Stimulated activated CD8-positive, alpha-beta memory T cell treated with anti-CD3 and anti-CD28 coated beads, Interleukin-12 subunit alpha, Interleukin-12 subunit beta, amount 100 ng/mL, for 24 hours (primary cell): ENCODE results near the gene SPPL3.

Experiments used
- DNase-seq: peaks from one replicate; pipeline ENCODE4 v3.0.0-alpha.2; 2020; ENCODE audit errors: extremely low read depth

Gene SPPL3

DNA sequence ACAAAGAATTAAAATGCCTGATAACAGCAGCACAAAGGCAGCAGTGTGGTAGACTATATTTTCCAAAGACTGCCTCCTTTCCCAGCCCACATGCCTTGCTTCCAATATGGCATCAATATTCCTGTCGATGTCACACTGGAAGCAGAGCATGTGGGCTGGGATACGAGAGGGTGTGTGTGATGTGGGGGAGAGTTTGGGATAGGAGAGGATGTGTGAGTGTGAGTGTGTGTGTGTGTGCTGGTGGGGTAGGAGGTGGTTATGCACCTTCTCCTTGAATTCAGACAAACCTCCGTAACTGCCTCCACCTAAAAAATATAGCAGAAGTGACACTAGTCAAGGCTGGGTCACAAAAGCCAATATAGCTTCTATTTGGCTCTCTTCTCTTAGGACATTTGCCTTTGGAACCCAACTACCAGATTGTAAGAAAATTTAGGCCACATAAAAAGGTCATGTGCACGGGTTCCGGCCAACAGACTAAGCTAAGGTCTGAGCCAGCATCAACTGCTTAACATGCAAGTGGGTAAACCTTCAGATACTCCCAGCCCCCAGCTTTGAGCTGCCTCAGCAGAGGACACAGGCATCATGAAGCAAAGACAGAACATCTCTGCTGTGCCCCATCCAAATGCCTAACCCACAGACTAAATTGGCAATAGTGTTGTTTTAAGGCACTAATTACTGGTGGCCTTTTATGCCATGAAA is 29.5 kb downstream of the SPPL3 start:
- DNase-seq, result no peak

DNA sequence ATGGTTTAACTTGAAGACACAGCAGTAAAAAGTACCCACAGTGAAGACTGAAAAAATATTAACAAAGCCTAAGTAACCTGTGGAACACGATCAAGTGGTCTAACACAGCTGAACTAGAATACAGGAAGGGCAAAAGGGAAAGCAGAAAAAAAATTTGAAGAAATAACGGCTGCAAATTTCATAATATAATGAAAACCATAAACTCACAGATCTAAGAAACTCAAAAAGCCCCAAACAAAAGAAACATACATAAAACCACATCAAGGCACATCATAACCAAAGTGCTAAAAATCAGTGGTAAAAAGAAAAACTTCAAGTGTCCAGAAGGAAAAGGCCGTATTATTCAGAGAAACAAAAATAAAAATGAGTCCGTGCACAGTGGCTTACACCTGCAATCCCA is 30.9 kb downstream of the SPPL3 start:
- DNase-seq, result no peak

DNA sequence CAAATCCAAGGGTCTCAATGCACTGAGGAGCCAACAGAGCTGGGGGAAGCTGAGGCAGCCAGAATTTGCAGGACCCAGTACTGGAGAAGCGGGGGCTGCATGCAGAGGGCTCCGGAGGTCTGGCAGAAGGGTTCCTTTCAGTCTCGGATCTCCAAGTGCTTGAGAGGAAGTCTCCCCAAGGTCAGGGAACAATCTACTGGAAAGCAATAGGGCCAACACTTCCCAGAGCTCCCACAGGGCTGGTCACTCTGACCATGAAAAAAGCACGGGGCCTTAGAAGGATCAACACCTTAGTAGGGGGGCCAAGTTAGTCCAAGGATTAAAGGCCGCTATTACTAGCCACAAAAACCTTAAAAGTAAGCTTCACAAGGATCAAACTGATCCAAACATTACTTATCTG is 31.7 kb downstream of the SPPL3 start:
- DNase-seq, result no peak

GRCh38 chr12:120870415-120870814 is 33.7 kb downstream of the SPPL3 start:
- DNase-seq, result no peak

GRCh38 chr12:120869376-120869775 is 34.8 kb downstream of the SPPL3 start:
- no peak for DNase-seq

DNA sequence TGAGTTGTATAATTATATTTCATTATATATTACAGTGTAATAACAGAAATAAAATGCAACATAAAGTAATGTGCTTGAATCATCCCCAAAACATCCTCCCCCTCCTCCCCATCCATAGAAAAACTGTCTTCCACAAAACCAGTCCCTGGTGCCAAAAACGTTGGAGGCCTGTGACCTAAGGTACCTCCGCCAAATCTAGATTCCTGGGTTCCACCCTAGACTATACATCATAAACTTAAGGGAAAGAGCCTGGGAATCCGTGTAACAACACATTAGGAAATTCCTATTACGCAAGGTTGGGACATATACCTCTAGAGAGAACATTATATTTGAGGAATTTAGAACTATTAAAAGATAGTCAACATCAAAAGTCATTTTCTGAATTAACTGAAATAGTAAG is 38.0 kb downstream of the SPPL3 start:
- DNase-seq, result no peak

DNA sequence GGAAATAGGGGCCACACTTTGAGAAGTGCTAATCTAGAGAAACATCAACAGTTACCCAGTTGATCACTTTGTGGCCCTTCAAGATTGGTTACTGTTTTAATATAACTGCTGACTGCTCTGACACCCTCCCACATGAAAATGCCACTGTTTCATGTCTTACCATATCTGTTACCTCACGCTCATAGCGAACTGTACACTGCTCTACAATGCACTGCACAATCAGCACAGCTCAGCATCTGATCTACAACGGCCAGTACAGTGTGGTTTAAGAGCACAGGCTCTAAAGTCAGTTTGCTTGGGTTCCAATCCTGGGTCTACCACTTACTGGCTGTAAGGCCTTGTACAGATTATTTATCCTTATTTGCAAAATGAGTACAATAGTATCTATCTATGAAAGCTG is 39.1 kb downstream of the SPPL3 start:
- DNase-seq, result no peak

DNA sequence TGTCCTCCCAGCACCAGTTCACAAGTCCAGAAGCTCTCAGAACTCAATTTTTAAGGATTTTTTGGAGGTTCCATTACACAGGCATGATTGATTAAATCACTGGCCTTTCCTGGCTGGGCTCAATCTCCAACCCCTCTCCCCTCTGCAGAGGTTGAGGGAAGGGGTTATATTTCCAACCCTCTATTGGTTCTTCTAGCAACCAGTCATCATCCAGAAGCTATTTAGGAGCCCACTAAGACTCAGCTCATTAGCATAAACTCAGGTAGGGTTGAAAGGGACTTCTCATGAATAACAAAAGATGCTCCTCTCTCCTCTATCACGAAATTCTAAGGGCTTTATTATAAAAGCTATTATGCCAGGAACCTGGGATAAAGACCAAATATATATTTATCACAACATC is 41.5 kb downstream of the SPPL3 start:
- DNase-seq, result no peak

- DNase-seq, result no peak
Observed at GRCh38 chr12:120861074-120861795, 42.9 kb downstream of the SPPL3 start.

DNA sequence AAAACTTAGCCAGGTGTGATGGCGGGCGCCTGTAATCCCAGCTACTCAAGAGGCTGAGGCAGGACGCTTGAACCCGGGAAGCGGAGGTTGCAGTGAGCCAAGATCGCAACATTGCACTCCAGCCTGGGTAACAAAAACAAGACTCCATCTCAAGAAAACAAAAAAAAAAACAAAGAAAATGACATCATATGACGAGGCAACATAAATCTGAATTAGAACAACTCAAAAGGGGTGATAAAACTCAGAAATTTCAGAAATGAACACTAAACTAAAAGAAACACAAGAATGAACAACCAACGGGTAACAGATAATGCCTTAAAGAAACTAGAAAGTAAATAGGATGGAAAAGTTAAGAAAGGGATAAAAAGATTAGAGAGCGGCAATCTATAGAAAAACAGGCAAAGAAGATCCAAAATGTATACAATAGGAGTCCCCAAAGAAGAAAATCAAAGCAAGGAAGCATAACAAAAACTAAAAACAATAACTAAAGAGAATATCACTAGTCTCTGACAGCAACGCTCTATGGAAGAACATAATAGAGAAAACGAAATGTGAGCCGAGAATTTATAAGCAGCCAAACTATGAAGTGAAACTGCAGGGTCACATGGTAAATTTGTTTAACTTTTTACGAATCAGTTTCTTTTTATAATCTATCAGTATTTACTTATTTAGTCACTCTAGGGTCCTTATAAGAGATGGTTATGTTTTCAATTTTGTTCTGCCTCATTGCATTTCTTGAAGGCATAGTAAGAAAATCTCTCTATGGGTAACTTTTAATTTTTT is 45.7 kb downstream of the SPPL3 start:
- no peak for DNase-seq

- DNase-seq, result no peak
Observed at GRCh38 chr12:120856980-120857379, 47.2 kb downstream of the SPPL3 start.

- DNase-seq, result no peak
Observed at GRCh38 chr12:120855823-120856588, 48.2 kb downstream of the SPPL3 start.

- no peak for DNase-seq
Observed at GRCh38 chr12:120854804-120855203, 49.4 kb downstream of the SPPL3 start.

- DNase-seq, result no peak
Observed at GRCh38 chr12:120853188-120853587, 51.0 kb downstream of the SPPL3 start.

GRCh38 chr12:120851944-120852343 is 52.2 kb downstream of the SPPL3 start:
- no peak for DNase-seq

DNA sequence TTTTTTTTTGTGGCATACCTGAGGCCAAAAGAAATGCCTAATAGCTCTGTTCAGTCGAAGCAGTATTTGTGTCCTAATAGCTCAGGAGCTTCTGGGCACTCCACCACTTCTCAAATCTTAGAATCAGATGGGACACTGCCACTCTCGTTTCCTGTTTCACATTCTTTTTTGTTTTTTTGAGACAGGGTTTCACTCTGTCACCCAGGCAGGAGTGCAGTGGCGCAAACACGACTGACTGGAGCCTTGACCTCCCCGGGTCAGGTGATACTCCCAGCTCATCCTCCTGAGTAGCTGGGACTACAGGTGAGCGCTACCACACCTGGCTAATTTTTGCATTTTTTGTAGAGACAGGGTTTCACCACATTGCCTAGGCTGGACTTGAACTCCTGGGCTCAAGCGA is 52.7 kb downstream of the SPPL3 start:
- DNase-seq, result no peak

DNA sequence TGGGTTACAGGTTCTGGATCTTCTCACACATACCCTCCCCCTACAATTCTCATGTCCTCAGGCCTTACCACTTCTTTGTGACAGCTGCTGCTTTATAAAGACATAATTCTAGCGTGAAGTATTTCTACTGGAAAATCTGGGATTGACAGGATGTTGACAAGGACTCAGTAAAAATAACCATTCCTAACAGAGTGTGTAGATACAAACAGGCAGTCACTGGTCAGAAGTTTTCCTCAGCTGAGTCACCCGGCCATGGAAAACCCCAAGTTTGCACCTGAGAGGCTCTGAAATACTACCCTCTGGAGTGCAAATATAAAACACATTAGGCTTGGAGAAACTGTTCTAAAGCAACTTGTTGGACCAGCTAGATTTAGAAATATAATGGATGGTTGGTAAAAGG is 54.4 kb downstream of the SPPL3 start:
- DNase-seq, result no peak

DNA sequence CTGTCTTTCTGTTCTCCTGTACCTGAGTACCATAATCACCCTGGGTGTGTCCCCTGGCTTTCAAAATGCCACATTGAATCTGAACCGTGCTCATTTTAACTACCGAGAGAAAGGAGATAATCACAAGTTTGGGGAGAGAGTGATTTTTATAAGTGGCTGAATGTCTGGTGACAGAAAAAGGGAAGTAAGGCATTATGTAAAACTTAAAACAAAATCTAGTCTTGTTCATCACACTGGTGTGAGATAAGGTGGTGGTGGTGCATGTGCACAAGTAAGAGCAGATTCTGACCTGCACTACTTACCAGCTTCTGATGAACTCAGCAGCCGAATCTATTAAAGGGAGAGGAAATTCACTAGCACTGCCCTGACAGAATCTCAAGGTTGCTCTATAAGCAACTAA is 56.3 kb downstream of the SPPL3 start:
- no peak for DNase-seq

GRCh38 chr12:120847392-120847791 is 56.8 kb downstream of the SPPL3 start:
- DNase-seq, result no peak

GRCh38 chr12:120846721-120847120 is 57.4 kb downstream of the SPPL3 start:
- DNase-seq, result no peak

DNA sequence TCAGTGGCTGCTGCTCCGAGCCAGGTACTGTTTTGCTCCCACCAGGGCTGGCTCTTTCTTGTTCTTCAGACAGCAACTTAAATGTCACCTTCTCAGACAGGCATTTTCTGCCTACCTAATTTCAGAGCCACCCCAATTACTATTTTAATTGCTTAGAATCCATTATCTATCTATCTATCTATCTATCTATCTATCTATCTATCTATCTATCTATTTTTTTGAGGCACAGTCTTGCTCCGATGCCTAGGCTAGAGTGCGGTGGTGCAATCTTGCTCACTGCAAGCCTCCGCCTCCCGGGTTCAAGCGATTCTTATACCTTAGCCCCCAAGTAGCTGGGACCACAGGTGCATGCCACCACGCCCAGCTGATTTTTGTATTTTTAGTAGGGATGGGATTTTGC is 58.5 kb downstream of the SPPL3 start:
- no peak for DNase-seq
